Chondrocyte (in vitro differentiated cells): ENCODE results near the gene KHDC1. TPM values are rescaled to one million over a fixed set of nuclear protein-coding genes. Genes with fewer than 3 reads are reported as not detected.
"Not testable (repeated sequence)": the region's sequence is repeated elsewhere in the genome, so short reads cannot be mapped to it uniquely, and the experiment has no call there.

Experiments used
- DNase-seq: peaks from one replicate; pipeline ENCODE4 v3.0.0; 2021; ENCODE audit warnings: mixed read lengths, low spot score
- H3K27ac Mint-ChIP-seq: one replicate; pipeline ENCODE4 v1.8.0; 2021; ENCODE audit warnings: mild to moderate bottlenecking, moderate library complexity, mixed read lengths; ENCODE audit not compliant: unreplicated experiment
- H3K27me3 Mint-ChIP-seq: 2 replicates; pipeline ENCODE4 v1.8.0; 2021; ENCODE audit warnings: low read depth, mixed read lengths
- H3K36me3 Mint-ChIP-seq: 2 replicates; pipeline ENCODE4 v1.8.0; 2021; ENCODE audit warnings: low read depth, mixed read lengths
- H3K4me1 Mint-ChIP-seq: 2 replicates; pipeline ENCODE4 v1.8.0; 2021; ENCODE audit warnings: low read depth, mild to moderate bottlenecking, mixed read lengths
- H3K4me3 Mint-ChIP-seq: one replicate; pipeline ENCODE4 v1.8.0; 2021; ENCODE audit warnings: mild to moderate bottlenecking, moderate library complexity, mixed read lengths; ENCODE audit not compliant: unreplicated experiment
- H3K9me3 Mint-ChIP-seq: 2 replicates; pipeline ENCODE4 v1.8.0; 2021; ENCODE audit warnings: low read depth, mixed read lengths
- total RNA-seq: library from RNA; stranded (reverse); gene quantifications from 3 replicates; pipeline ENCODE4 v1.2.1, GENCODE V29; 2021
- TF ChIP-seq, protein P1 (sequence below): fragments of 200-600 bp; sonication (generic); IDR thresholded peaks from 2 replicates; pipeline ENCODE4 v1.5.0; 2021; ENCODE audit warnings: antibody characterized with exemption, mild to moderate bottlenecking, moderate library complexity

The KHDC1 gene
- total RNA-seq, 1 donor from 2014 or later, result 4.0 TPM

DNA sequence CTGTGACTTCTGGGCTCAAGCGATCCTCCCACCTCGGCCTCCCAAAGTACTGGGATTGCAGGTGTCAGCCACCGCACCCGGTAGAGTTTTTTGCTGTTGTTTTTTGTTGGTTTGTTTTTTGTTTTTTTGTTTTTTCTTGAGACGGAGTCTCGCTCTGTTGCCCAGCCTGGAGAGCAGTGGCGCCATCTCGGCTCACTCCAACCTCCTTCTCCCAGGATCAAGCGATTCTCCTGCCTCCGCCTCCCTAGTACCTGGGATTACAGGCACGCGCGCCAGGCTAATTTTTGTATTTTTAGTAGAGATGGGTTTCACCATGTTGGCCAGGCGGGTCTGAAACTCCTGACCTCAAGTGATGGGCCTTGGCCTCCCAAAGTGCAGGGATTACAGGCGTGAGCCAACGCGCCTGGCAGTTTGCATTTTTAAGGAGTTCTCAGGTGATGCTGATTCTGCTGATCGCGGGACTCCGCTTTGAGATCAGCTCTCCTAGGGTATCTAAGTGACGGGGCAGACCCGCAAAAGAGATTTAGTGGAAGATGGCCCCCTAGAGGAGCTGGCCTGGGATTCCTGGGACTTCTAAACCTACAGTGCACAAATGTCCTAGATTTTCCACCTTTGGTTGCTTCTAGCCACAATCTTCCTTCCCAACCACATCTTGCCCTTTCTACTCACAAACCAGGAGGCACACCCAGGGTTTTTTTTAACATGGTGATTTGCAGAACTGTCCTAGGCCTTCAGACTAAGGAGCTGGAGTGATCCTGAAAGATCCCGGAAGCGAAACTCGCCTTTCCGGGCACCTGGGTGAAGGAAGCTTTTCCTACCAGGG is 45.9 kb upstream of the KHDC1 start:
- H3K36me3 Mint-ChIP-seq, result peaks cover 8% of the 10 kb centered on the region
- H3K27me3 Mint-ChIP-seq, result no peaks in the 10 kb centered on the region
- H3K4me3 Mint-ChIP-seq, result peak overlapping the region; percentile 96
- peaks cover 3% of the 10 kb centered on the region for H3K9me3 Mint-ChIP-seq
- peaks cover 35% of the 10 kb centered on the region for H3K4me1 Mint-ChIP-seq
- H3K27ac Mint-ChIP-seq, result peak overlapping the region; percentile 93
- no peak for DNase-seq
- TF ChIP-seq, protein P1, sequence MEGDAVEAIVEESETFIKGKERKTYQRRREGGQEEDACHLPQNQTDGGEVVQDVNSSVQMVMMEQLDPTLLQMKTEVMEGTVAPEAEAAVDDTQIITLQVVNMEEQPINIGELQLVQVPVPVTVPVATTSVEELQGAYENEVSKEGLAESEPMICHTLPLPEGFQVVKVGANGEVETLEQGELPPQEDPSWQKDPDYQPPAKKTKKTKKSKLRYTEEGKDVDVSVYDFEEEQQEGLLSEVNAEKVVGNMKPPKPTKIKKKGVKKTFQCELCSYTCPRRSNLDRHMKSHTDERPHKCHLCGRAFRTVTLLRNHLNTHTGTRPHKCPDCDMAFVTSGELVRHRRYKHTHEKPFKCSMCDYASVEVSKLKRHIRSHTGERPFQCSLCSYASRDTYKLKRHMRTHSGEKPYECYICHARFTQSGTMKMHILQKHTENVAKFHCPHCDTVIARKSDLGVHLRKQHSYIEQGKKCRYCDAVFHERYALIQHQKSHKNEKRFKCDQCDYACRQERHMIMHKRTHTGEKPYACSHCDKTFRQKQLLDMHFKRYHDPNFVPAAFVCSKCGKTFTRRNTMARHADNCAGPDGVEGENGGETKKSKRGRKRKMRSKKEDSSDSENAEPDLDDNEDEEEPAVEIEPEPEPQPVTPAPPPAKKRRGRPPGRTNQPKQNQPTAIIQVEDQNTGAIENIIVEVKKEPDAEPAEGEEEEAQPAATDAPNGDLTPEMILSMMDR, result peak; percentile 64

DNA sequence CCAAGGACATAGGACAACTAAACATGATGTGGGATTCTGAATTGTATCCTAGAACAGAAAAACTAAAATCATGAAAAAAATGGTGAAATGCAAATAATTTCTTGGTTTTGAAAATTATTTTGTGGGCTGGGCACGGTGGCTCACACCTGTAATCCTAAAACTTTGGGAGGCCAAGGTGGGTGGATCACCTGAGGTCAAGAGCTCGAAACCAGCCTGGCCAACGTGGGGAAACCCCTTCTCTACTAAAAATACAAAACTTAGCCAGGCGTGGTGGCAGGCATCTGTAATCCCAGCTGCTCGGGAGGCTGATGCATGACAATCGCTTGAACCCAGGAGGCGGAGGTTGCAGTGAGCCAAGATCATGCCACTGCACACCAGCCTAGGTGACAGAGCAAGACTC is 40.8 kb upstream of the KHDC1 start:
- H3K9me3 Mint-ChIP-seq, H3K27ac Mint-ChIP-seq, DNase-seq, H3K4me3 Mint-ChIP-seq, H3K27me3 Mint-ChIP-seq: not testable (repeated sequence)
- Mint-ChIP-seq H3K36me3 (peaks cover 15% of the 10 kb centered on the region), H3K4me1 (peaks cover 18% of the 10 kb centered on the region)

- Mint-ChIP-seq H3K4me1 (peaks cover 11% of the 10 kb centered on the region), H3K27ac (no peak overlapping the region), H3K27me3 (no peaks in the 10 kb centered on the region), H3K36me3 (peaks cover 17% of the 10 kb centered on the region), H3K9me3 (no peaks in the 10 kb centered on the region), H3K4me3 (no peak overlapping the region)
- no peak for DNase-seq
- TF ChIP-seq, protein P1, result no peak
Measured at GRCh38 chr6:73302339-73302738, 39.3 kb upstream of the KHDC1 start.

GRCh38 chr6:73299151-73299971 is 36.4 kb upstream of the KHDC1 start:
- H3K4me3 Mint-ChIP-seq, result no peak overlapping the region
- peaks cover 18% of the 10 kb centered on the region for H3K36me3 Mint-ChIP-seq
- no peaks in the 10 kb centered on the region for H3K27me3 Mint-ChIP-seq
- H3K27ac Mint-ChIP-seq, result no peak overlapping the region
- DNase-seq, result no peak
- TF ChIP-seq, protein P1, result no peak
- H3K4me1 Mint-ChIP-seq, result no peaks in the 10 kb centered on the region
- H3K9me3 Mint-ChIP-seq, result peaks cover 2% of the 10 kb centered on the region

- TF ChIP-seq, protein P1, result no peak
- no peak for DNase-seq
- Mint-ChIP-seq H3K27me3 (no peaks in the 10 kb centered on the region), H3K4me1 (no peaks in the 10 kb centered on the region), H3K9me3 (peaks cover 2% of the 10 kb centered on the region), H3K36me3 (peaks cover 5% of the 10 kb centered on the region), H3K27ac (no peak overlapping the region), H3K4me3 (no peak overlapping the region)
Measured at GRCh38 chr6:73293331-73293730, 30.3 kb upstream of the KHDC1 start.
